Measurements from ENCODE around the gene LYVE1.

Gene LYVE1

GRCh38 chr11:10519630-10520029 is 48.8 kb downstream of the LYVE1 start:
- DNase-seq: no peak

GRCh38 chr11:10518891-10519290 is 49.6 kb downstream of the LYVE1 start:
- DNase-seq: no peak

- DNase-seq: no peak
These were observed 50.3 kb downstream of the LYVE1 start for GRCh38 chr11:10518123-10518522.

GRCh38 chr11:10515418-10515817 is 53.0 kb downstream of the LYVE1 start:
- no peak for DNase-seq

- DNase-seq: no peak
These were observed 53.8 kb downstream of the LYVE1 start for GRCh38 chr11:10514709-10515108.

GRCh38 chr11:10514202-10514601 is 54.3 kb downstream of the LYVE1 start:
- peak; percentile 17 for DNase-seq

GRCh38 chr11:10511181-10511621 is 57.3 kb downstream of the LYVE1 start:
- no peak for DNase-seq
